DMS79 treated with DMSO at 0.1 percent for 48 hours (cell line): ENCODE results near the gene TNFRSF13B.
"Not testable (repeated sequence)": the region's sequence is repeated elsewhere in the genome, so short reads cannot be mapped to it uniquely, and the experiment has no call there.

Experiments used
- DNase-seq: peaks from one replicate; lab custom pipeline; 2025; lab: John Stamatoyannopoulos, UW

Gene TNFRSF13B

GRCh38 chr17:16971458-16972338 is at the start of gene TNFRSF13B:
Gene TNFRSF13B (minus strand): TSS chr17:16972118. CDS start chr17:16972075, 43 bp downstream.
- DNase-seq, result no peak

- no peak for DNase-seq
Measured at GRCh38 chr17:17021194-17021863, 49.4 kb upstream of the TNFRSF13B start.

GRCh38 chr17:17020821-17021193 is 48.9 kb upstream of the TNFRSF13B start:
- no peak for DNase-seq

- no peak for DNase-seq
Measured at GRCh38 chr17:17019891-17020456, 48.1 kb upstream of the TNFRSF13B start.

GRCh38 chr17:17019430-17019762 is 47.5 kb upstream of the TNFRSF13B start:
- no peak for DNase-seq

- peak; percentile 4 for DNase-seq
Measured at GRCh38 chr17:17018612-17019429, 46.9 kb upstream of the TNFRSF13B start.

- DNase-seq, result no peak
Measured at GRCh38 chr17:17018021-17018441, 46.1 kb upstream of the TNFRSF13B start.

GRCh38 chr17:17017343-17018014 is 45.6 kb upstream of the TNFRSF13B start:
- DNase-seq, result no peak

- DNase-seq, result not testable (repeated sequence)
Measured at GRCh38 chr17:17016199-17017197, 44.6 kb upstream of the TNFRSF13B start.

- DNase-seq, result no peak
Measured at GRCh38 chr17:17015230-17015629, 43.3 kb upstream of the TNFRSF13B start.

- DNase-seq, result not testable (repeated sequence)
Measured at GRCh38 chr17:17014748-17015124, 42.8 kb upstream of the TNFRSF13B start.

- DNase-seq, result not testable (repeated sequence)
Measured at GRCh38 chr17:17013828-17014747, 42.2 kb upstream of the TNFRSF13B start.

- not testable (repeated sequence) for DNase-seq
Measured at GRCh38 chr17:17011043-17011907, 39.4 kb upstream of the TNFRSF13B start.

- not testable (repeated sequence) for DNase-seq
Measured at GRCh38 chr17:17010545-17011034, 38.7 kb upstream of the TNFRSF13B start.

- DNase-seq, result not testable (repeated sequence)
Measured at GRCh38 chr17:17009972-17010371, 38.1 kb upstream of the TNFRSF13B start.

GRCh38 chr17:17008621-17009397 is 36.9 kb upstream of the TNFRSF13B start:
- not testable (repeated sequence) for DNase-seq

GRCh38 chr17:17007891-17008290 is 36.0 kb upstream of the TNFRSF13B start:
- DNase-seq, result not testable (repeated sequence)
